Natural killer cell (primary cell): ENCODE measurements around the gene DHCR24. TPM values are rescaled to one million over a fixed set of nuclear protein-coding genes. Genes with fewer than 3 reads are reported as not detected.

Experiments used
- ATAC-seq, 3 donors: fragments of 150-1000 bp in 2 of 3; fragments of 200-7000 bp in 1 of 3; cut with Tn5 transposase; 1 replicate in 1 of 3; 2 replicates in 2 of 3; pipeline ENCODE4 v1.10.0; 2021; ENCODE audit warnings: mild to moderate bottlenecking in 2 of 3, moderate library complexity in 2 of 3
- DNase-seq, 2 donors: peaks; one replicate each; pipeline versions ENCODE4 v3.0.0 to v3.0.0-alpha.2; 2013 to 2021; ENCODE audit warnings: mixed read lengths in 1 of 2
- H3K27ac ChIP-seq: one replicate; pipeline ENCODE4 v1.5.1; 2013; ENCODE audit warnings: mild to moderate bottlenecking, low read length
- H3K27me3 ChIP-seq: one replicate; pipeline ENCODE4 v1.6.1; 2013; ENCODE audit warnings: low read length; ENCODE audit not compliant: control insufficient read depth, insufficient read depth
- H3K36me3 ChIP-seq: one replicate; pipeline ENCODE4 v1.6.1; 2013; ENCODE audit warnings: low read length; ENCODE audit not compliant: control insufficient read depth, insufficient read depth
- H3K4me1 ChIP-seq: one replicate; pipeline ENCODE4 v1.6.1; 2013; ENCODE audit warnings: low read length; ENCODE audit not compliant: control insufficient read depth, insufficient read depth
- H3K4me3 ChIP-seq: one replicate; pipeline ENCODE4 v1.5.1; 2013; ENCODE audit warnings: low read length
- H3K9me3 ChIP-seq: one replicate; pipeline ENCODE4 v1.6.1; 2013; ENCODE audit warnings: low read length; ENCODE audit not compliant: control insufficient read depth, insufficient read depth
- H3K27ac Mint-ChIP-seq, 2 donors: one replicate each; pipeline ENCODE4 v1.8.0; 2022; ENCODE audit warnings: mild to moderate bottlenecking in 2 of 2, mixed read lengths in 2 of 2, moderate library complexity in 1 of 2
- H3K27me3 Mint-ChIP-seq, 2 donors: one replicate each; pipeline ENCODE4 v1.8.0; 2022; ENCODE audit warnings: low read depth in 2 of 2, mixed read lengths in 2 of 2
- H3K36me3 Mint-ChIP-seq: one replicate; pipeline ENCODE4 v1.8.0; 2022; ENCODE audit warnings: mixed read lengths
- H3K4me1 Mint-ChIP-seq, 2 donors: one replicate each; pipeline ENCODE4 v1.8.0; 2022; ENCODE audit warnings: mixed read lengths in 2 of 2
- H3K4me3 Mint-ChIP-seq: one replicate; pipeline ENCODE4 v1.8.0; 2022; ENCODE audit warnings: mild to moderate bottlenecking, moderate library complexity, mixed read lengths
- H3K9me3 Mint-ChIP-seq, 2 donors: one replicate each; pipeline ENCODE4 v1.8.0; 2022; ENCODE audit warnings: mixed read lengths in 2 of 2
- CTCF ChIP-seq: fragments of 200-600 bp; IDR thresholded peaks from one replicate; pipeline ENCODE4 v1.8.0; 2022; ENCODE audit warnings: antibody characterized with exemption
- WGBS: methylation state at CpG from one replicate; pipeline ENCODE4 v1.1.7; 2013; ENCODE audit warnings: missing lambda C conversion rate; ENCODE audit not compliant: insufficient coverage; 5-methylcytosine and 5-hydroxymethylcytosine counted together
- intact Hi-C: fragments of 100-400 bp; cut with micrococcal nuclease; formaldehyde crosslinking; loops from one replicate; pipeline ENCODE4 v1.14.2; 2022
- total RNA-seq, 4 donors: library from RNA; stranded (reverse); fragments of 120-200 nt in 1 of 4; gene quantifications; one replicate each; pipeline versions ENCODE4 v1.2.3 to v1.2.4, GENCODE V29; 2013 to 2022

The DHCR24 gene
- total RNA-seq, 3 donors from 2014 or later (not counting 1 experiment from before 2014, with no cell fraction given) = 8.7 to 17.2 (median 10.4) TPM

- Histone ChIP-seq H3K4me1 (no peaks in the 10 kb centered on the region), H3K27me3 (no peaks in the 10 kb centered on the region), H3K27ac (no peak overlapping the region), H3K4me3 (no peak overlapping the region), H3K36me3 (peaks cover 22% of the 10 kb centered on the region), H3K9me3 (no peaks in the 10 kb centered on the region)
- ATAC-seq (no peak), DNase-seq (no peak)
- no peaks in the 10 kb centered on the region for H3K27me3 Mint-ChIP-seq
- no peak overlapping the region for H3K4me3 Mint-ChIP-seq
- WGBS = 89% methylated on average over 3 of the region's 5 CpGs
- intact Hi-C loops = no loop called here
- H3K4me1 Mint-ChIP-seq = peaks cover 0 to 5% of the 10 kb centered on the region in 2 donors
- TF ChIP-seq CTCF = no peak
- H3K36me3 Mint-ChIP-seq = no peaks in the 10 kb centered on the region
- H3K9me3 Mint-ChIP-seq = no peaks in the 10 kb centered on the region
- H3K27ac Mint-ChIP-seq = peak overlapping the region in 1 of 2 donors; percentile 39
These were observed 48.3 kb downstream of the DHCR24 start for GRCh38 chr1:54838565-54839180.

DNA sequence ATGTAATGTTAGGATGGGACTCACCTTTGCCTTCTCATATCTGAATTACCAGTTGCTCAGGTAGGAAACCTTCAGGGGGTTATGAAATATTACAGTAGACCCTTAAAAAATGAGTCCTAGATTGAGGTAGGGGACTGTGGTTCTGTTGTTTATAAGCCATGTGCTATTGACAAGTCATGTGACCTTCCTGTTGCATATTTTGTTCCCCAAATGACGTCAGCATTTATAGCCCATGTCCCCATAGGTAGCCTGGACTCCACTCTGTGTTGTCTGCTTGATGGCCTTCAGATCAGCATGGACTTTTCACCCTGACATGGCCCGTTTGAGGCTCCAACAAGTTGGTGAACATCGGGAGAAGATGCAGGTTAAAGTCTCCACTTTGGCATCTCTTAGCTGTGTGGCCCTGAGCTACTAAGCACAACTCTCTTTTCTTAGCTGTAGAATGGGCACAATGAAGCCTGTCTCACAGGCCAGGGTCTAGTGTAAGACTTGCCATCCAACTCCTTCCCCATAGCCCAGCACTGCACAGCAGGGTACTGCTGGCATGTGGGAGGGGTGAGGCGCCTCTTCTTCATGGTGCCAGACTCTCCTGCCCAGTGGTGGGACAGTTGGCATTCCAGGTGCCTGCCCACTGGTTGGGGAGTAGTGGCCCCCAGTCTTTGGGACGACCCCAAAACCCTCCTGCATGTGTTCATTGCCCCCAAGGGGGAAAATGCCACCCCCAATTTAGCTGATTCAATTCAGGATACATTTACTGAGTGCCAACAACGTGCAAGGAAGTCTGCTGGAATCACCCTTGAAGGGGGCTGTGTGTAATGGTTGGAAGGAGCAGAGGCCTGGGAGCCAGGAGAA, 49.8 kb downstream of the DHCR24 start:
- H3K36me3 Mint-ChIP-seq = no peaks in the 10 kb centered on the region
- Histone ChIP-seq H3K27ac (no peak overlapping the region), H3K36me3 (peaks cover 16% of the 10 kb centered on the region), H3K9me3 (no peaks in the 10 kb centered on the region), H3K4me1 (no peaks in the 10 kb centered on the region), H3K27me3 (no peaks in the 10 kb centered on the region), H3K4me3 (no peak overlapping the region)
- H3K27me3 Mint-ChIP-seq = no peaks in the 10 kb centered on the region
- no peak for TF ChIP-seq CTCF
- H3K27ac Mint-ChIP-seq = no peak overlapping the region
- intact Hi-C loops = no loop called here
- no peak overlapping the region for H3K4me3 Mint-ChIP-seq
- peaks cover 0 to 5% of the 10 kb centered on the region in 2 donors for H3K4me1 Mint-ChIP-seq
- 72% methylated on average over 5 of the region's 6 CpGs for WGBS
- DNase-seq = no peak
- no peak for ATAC-seq
- no peaks in the 10 kb centered on the region for H3K9me3 Mint-ChIP-seq

- ATAC-seq = no peak
- no peak for DNase-seq
- Mint-ChIP-seq H3K36me3 (no peaks in the 10 kb centered on the region), H3K9me3 (no peaks in the 10 kb centered on the region), H3K27ac (no peak overlapping the region), H3K27me3 (no peaks in the 10 kb centered on the region), H3K4me3 (no peak overlapping the region), H3K4me1 (peaks cover 0 to 5% of the 10 kb centered on the region in 2 donors)
- H3K27me3 ChIP-seq = no peaks in the 10 kb centered on the region
- TF ChIP-seq CTCF = no peak
- 93% methylated on average over 8 of the region's 8 CpGs for WGBS
- H3K27ac ChIP-seq = no peak overlapping the region
- peaks cover 11% of the 10 kb centered on the region for H3K36me3 ChIP-seq
- H3K4me1 ChIP-seq = no peaks in the 10 kb centered on the region
- H3K9me3 ChIP-seq = no peaks in the 10 kb centered on the region
- no peak overlapping the region for H3K4me3 ChIP-seq
- intact Hi-C loops = no loop called here
These were observed 50.4 kb downstream of the DHCR24 start for GRCh38 chr1:54836594-54836993.
